ENCODE data around the gene PPP1R2C. TPM values are rescaled to one million over a fixed set of nuclear protein-coding genes. Genes with fewer than 3 reads are reported as not detected.

The PPP1R2C gene
- total RNA-seq, 1 experiment from 2014 or later, result not detected

DNA sequence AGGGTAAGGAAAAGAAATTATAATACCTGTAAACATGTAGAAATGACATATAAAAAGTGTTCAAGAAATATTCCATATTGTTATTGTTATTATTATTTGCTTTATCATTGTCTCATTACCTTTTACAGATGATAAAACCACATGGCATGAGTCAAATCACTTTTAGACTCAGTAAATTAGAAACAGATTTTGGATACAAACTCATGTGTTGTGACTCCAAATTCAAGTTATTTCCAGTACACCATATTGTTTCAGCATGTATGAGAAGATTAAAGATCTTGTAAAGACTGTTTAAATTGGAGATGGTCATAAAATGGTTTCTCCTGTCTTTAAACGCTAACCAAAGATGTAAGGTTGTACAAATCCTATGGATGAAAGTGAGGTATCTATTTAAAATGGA is 18.1 kb downstream of the PPP1R2C start:
- no peaks in the 10 kb centered on the region for H3K36me3 Mint-ChIP-seq (ENCODE audit: insufficient read depth, unreplicated experiment)
- CTCF ChIA-PET, result no interaction called here
- H3K9me3 Mint-ChIP-seq (ENCODE audit: low read depth, unreplicated experiment), result peaks cover 14% of the 10 kb centered on the region
- DNase-seq, result no peak
- no peaks in the 10 kb centered on the region for H3K27me3 Mint-ChIP-seq (ENCODE audit: unreplicated experiment)
- BruUV-seq (replicated peaks), result no TSS peak
- no peak overlapping the region for H3K27ac Mint-ChIP-seq (ENCODE audit: unreplicated experiment)
- no peak for TF ChIP-seq CTCF (IDR thresholded peaks at IDR 0.05; ENCODE audit: unreplicated experiment)
- no peak overlapping the region for H3K4me3 Mint-ChIP-seq (ENCODE audit: low read depth, unreplicated experiment)
- intact Hi-C loops (cut with micrococcal nuclease; ENCODE audit: unreplicated experiment), result no loop called here
- peaks cover 24% of the 10 kb centered on the region for H3K4me1 Mint-ChIP-seq (ENCODE audit: low read depth, unreplicated experiment)

DNA sequence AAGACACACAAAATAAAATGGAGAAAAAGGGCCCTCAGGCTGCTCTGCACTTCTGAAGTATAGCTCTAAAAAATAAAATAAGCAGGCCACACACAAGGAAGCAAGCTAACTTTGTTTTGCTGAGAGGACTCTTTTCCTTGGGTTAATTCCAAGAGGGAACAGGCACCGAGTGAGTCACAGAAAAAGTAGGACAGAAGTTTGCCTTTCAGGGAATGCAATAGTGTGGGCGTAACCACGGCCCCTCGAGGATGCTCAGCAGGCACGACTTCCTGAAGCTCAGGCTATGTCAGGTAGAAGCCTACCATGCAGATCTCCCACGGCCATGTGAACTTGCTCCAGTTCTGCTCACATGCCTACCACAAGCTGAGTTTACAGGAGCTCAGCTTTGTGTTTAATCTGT is 22.1 kb downstream of the PPP1R2C start:
- DNase-seq, result peak; percentile 23
- intact Hi-C loops (cut with micrococcal nuclease; ENCODE audit: unreplicated experiment), result no loop called here
- Mint-ChIP-seq H3K27ac (ENCODE audit: unreplicated experiment) (peak overlapping the region; percentile 28), H3K9me3 (ENCODE audit: low read depth, unreplicated experiment) (no peaks in the 10 kb centered on the region), H3K4me1 (ENCODE audit: low read depth, unreplicated experiment) (peaks cover 31% of the 10 kb centered on the region), H3K27me3 (ENCODE audit: unreplicated experiment) (no peaks in the 10 kb centered on the region), H3K36me3 (ENCODE audit: insufficient read depth, unreplicated experiment) (no peaks in the 10 kb centered on the region), H3K4me3 (ENCODE audit: low read depth, unreplicated experiment) (no peak overlapping the region)
- no TSS peak for BruUV-seq (replicated peaks)
- no peak for TF ChIP-seq CTCF (IDR thresholded peaks at IDR 0.05; ENCODE audit: unreplicated experiment)
- CTCF ChIA-PET, result interaction anchor here (1.2 kb wide), 1 partner anchor 8 kb away, joined by 4 read pairs; no protein-coding TSS in a partner anchor

DNA sequence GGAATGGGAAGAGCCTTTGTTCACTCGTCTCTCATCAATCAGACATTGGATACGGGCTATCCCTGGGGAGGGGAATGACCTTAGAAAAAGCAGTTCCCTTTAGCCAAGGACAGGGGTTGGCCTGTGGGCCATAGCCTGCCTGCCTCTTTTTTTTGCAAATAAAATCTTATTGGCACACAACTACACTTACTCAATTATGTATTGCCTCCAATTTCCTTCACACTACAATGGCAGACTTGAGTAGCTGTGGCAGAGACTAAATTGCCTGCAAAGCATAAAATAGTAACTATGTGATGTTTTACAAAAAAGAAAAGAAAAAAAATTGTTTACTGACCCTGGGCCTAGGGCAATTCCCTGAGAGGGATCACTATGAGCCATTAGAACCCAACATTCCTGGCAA is 23.4 kb downstream of the PPP1R2C start:
- no peak for DNase-seq
- no peak for TF ChIP-seq CTCF (IDR thresholded peaks at IDR 0.05; ENCODE audit: unreplicated experiment)
- Mint-ChIP-seq H3K9me3 (ENCODE audit: low read depth, unreplicated experiment) (peaks cover 3% of the 10 kb centered on the region), H3K36me3 (ENCODE audit: insufficient read depth, unreplicated experiment) (no peaks in the 10 kb centered on the region), H3K27me3 (ENCODE audit: unreplicated experiment) (no peaks in the 10 kb centered on the region), H3K4me3 (ENCODE audit: low read depth, unreplicated experiment) (no peak overlapping the region), H3K4me1 (ENCODE audit: low read depth, unreplicated experiment) (peaks cover 31% of the 10 kb centered on the region), H3K27ac (ENCODE audit: unreplicated experiment) (no peak overlapping the region)
- intact Hi-C loops (cut with micrococcal nuclease; ENCODE audit: unreplicated experiment), result no loop called here
- no TSS peak for BruUV-seq (replicated peaks)
- CTCF ChIA-PET, result interaction anchor here (0.9 kb wide), 1 partner anchor 152 kb away, joined by 6 read pairs; no protein-coding TSS in a partner anchor

DNA sequence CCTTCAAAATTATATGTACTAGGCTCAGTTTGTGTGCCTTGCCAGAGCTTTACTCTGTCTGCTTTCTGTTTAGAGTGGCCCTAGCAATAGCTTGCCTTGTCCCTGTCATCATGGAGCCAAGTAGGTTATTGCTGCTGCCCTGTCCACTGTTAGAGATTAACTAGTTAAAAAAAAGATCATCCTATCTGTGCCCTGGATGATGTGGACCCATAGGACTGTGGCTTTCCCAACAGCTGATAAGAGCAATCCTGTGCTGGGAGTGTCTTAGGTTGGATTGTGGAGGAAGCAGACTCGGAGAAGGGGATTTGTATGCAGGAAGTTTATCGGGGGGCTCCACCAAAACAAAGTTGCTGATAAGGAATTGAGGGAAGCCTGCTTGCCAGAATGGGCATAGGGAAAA is 23.8 kb downstream of the PPP1R2C start:
- H3K9me3 Mint-ChIP-seq (ENCODE audit: low read depth, unreplicated experiment), result peaks cover 3% of the 10 kb centered on the region

More for the DNA sequence above, 23.8 kb downstream of the PPP1R2C start:
- no peak for TF ChIP-seq CTCF (IDR thresholded peaks at IDR 0.05; ENCODE audit: unreplicated experiment)
- intact Hi-C loops (cut with micrococcal nuclease; ENCODE audit: unreplicated experiment), result no loop called here
- no peak for DNase-seq
- no peaks in the 10 kb centered on the region for H3K36me3 Mint-ChIP-seq (ENCODE audit: insufficient read depth, unreplicated experiment)
- H3K27me3 Mint-ChIP-seq (ENCODE audit: unreplicated experiment), result no peaks in the 10 kb centered on the region
- CTCF ChIA-PET, result interaction anchor here (0.9 kb wide), 1 partner anchor 152 kb away, joined by 6 read pairs; no protein-coding TSS in a partner anchor
- H3K4me1 Mint-ChIP-seq (ENCODE audit: low read depth, unreplicated experiment), result peaks cover 31% of the 10 kb centered on the region
- H3K27ac Mint-ChIP-seq (ENCODE audit: unreplicated experiment), result no peak overlapping the region
- BruUV-seq (replicated peaks), result no TSS peak
- H3K4me3 Mint-ChIP-seq (ENCODE audit: low read depth, unreplicated experiment), result no peak overlapping the region
